SH-SY5Y (cell line): ENCODE results near the gene BLOC1S6.

ENCODE experiments used
- GATA2 ChIP-seq: IDR thresholded peaks from 2 replicates; pipeline ENCODE4 v1.6.1; 2011; ENCODE audit warnings: mild to moderate bottlenecking, low read depth, low read length
- GATA3 ChIP-seq: IDR thresholded peaks from 2 replicates; pipeline ENCODE4 v1.6.1; 2011; ENCODE audit warnings: low read depth, mild to moderate bottlenecking, low read length, moderate library complexity

DNA sequence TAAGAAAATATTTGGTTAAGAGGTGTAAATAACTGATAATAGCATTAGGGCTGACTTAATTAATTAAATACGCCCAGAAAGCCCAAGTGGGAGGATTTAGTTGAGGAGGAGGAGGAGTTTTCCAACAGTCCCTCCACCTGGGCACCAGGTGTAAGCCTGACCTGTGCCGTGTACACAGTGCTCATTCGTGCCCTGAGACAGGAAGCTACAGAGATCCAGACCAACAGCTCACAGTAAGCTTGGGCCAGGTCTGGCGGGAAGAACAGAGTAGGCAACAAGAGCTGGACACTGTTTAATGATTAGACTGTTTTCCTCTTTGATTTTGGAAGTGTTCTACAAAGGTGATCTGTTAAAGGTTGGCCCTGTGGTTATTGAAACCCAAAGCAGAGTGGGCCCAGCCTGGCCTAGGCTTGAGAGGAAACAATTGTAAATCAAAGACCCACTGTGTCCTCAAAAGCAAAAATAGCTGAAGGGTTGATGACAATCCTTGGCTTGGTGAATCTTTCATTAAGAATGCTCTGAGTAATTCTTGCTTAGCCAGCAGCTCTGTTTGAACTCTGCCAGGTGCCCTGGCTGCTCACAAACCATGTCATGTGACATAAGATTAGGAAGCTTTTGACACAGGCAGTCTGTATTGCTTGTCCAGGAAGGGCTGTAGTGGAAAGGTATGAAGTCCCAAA, 61.5 kb downstream of the BLOC1S6 start:
- TF ChIP-seq GATA2 (no peak), GATA3 (no peak)
